HCT116 (cell line): ENCODE results near the gene PLCB4.

ENCODE experiments used
- CBX3 ChIP-seq: IDR thresholded peaks from 2 replicates; pipeline ENCODE4 v1.6.1; 2012; ENCODE audit warnings: low read depth
- CEBPB ChIP-seq: IDR thresholded peaks from 2 replicates; pipeline ENCODE4 v1.6.1; 2012; ENCODE audit warnings: low read depth
- EZH2phosphoT487 ChIP-seq: fragments of 200-600 bp; IDR thresholded peaks from 2 replicates; pipeline ENCODE4 v1.6.1; 2018; ENCODE audit warnings: antibody characterized with exemption, borderline replicate concordance
- FOSL1 ChIP-seq: IDR thresholded peaks from 2 replicates; pipeline ENCODE4 v1.6.1; 2012; ENCODE audit warnings: low read depth
- JUND ChIP-seq: IDR thresholded peaks from 2 replicates; pipeline ENCODE4 v1.6.1; 2012
- POLR2A ChIP-seq: IDR thresholded peaks from 2 replicates; pipeline ENCODE4 v1.7.0; 2011; ENCODE audit warnings: borderline replicate concordance; ENCODE audit not compliant: insufficient read depth, insufficient read length; ENCODE audit errors: extremely low read depth
- POLR2AphosphoS5 ChIP-seq: IDR thresholded peaks from 2 replicates; pipeline ENCODE4 v1.6.1; 2011; ENCODE audit warnings: mild to moderate bottlenecking, low read depth, low read length, moderate library complexity
- RAD21 ChIP-seq: IDR thresholded peaks from 2 replicates; pipeline ENCODE4 v1.6.1; 2012; ENCODE audit warnings: low read depth, mild to moderate bottlenecking
- SIN3A ChIP-seq: IDR thresholded peaks from 2 replicates; pipeline ENCODE4 v1.6.1; 2012; ENCODE audit warnings: low read depth
- TF ChIP-seq, protein P1 (sequence below), 3 experiments: fragments of 200-600 bp in 1 of 3; sonication (generic) in 1 of 3; IDR thresholded peaks in 2 of 3; conservative IDR thresholded peaks in 1 of 3; 2 replicates each; pipeline ENCODE4 v1.5.1; 2012 to 2017; ENCODE audit warnings: low read depth in 2 of 3, low read length in 2 of 3, antibody characterized with exemption in 1 of 3, borderline replicate concordance in 1 of 3, control low read depth in 1 of 3, mild to moderate bottlenecking in 1 of 3, mixed read lengths in 1 of 3, mixed run types in 1 of 3, moderate library complexity in 1 of 3; ENCODE audit not compliant: insufficient read depth in 1 of 3
- TF ChIP-seq, protein P2 (sequence below): IDR thresholded peaks from 2 replicates; pipeline ENCODE4 v1.6.1; 2012; ENCODE audit warnings: low read depth
- TF ChIP-seq, protein P3 (sequence below): IDR thresholded peaks from 2 replicates; pipeline ENCODE4 v1.6.1; 2011; ENCODE audit warnings: mild to moderate bottlenecking, low read length, moderate library complexity; ENCODE audit not compliant: insufficient replicate concordance; ENCODE audit errors: extremely low read depth
- TF ChIP-seq, protein P4 (sequence below): IDR thresholded peaks from 2 replicates; pipeline ENCODE4 v1.6.1; 2012
- TF ChIP-seq, protein P5 (sequence below): IDR thresholded peaks from 2 replicates; pipeline ENCODE4 v1.6.1; 2012

DNA sequence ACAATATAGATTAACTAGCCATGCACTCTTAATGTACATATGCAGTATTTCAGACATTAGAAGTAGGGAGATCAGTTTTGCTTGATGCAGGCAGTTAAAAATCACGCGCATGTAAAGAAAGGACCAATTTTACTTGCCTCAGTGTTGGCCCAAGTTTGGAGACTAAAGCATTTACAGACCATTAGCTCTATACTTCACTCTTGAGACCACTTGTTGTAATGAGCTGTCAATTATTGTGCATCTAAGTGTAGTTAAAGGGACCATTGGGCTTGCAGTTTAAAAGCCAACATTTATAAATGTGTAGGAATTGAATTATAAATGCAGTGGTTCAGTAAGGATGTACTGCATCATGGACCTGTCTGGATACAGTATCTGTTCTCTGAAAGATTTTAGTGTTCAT is 53.7 kb downstream of the PLCB4 start:
- no peak for TF ChIP-seq EZH2phosphoT487
- TF ChIP-seq, protein P1, sequence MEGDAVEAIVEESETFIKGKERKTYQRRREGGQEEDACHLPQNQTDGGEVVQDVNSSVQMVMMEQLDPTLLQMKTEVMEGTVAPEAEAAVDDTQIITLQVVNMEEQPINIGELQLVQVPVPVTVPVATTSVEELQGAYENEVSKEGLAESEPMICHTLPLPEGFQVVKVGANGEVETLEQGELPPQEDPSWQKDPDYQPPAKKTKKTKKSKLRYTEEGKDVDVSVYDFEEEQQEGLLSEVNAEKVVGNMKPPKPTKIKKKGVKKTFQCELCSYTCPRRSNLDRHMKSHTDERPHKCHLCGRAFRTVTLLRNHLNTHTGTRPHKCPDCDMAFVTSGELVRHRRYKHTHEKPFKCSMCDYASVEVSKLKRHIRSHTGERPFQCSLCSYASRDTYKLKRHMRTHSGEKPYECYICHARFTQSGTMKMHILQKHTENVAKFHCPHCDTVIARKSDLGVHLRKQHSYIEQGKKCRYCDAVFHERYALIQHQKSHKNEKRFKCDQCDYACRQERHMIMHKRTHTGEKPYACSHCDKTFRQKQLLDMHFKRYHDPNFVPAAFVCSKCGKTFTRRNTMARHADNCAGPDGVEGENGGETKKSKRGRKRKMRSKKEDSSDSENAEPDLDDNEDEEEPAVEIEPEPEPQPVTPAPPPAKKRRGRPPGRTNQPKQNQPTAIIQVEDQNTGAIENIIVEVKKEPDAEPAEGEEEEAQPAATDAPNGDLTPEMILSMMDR (IDR thresholded peaks at IDR 0.05 in 2 of 3, conservative IDR thresholded peaks at IDR 0.05 in 1 of 3; ENCODE audit: borderline replicate concordance in 1 of 3, insufficient read depth in 1 of 3, low read depth in 2 of 3, low read length in 2 of 3) = no peak
- TF ChIP-seq, protein P2, sequence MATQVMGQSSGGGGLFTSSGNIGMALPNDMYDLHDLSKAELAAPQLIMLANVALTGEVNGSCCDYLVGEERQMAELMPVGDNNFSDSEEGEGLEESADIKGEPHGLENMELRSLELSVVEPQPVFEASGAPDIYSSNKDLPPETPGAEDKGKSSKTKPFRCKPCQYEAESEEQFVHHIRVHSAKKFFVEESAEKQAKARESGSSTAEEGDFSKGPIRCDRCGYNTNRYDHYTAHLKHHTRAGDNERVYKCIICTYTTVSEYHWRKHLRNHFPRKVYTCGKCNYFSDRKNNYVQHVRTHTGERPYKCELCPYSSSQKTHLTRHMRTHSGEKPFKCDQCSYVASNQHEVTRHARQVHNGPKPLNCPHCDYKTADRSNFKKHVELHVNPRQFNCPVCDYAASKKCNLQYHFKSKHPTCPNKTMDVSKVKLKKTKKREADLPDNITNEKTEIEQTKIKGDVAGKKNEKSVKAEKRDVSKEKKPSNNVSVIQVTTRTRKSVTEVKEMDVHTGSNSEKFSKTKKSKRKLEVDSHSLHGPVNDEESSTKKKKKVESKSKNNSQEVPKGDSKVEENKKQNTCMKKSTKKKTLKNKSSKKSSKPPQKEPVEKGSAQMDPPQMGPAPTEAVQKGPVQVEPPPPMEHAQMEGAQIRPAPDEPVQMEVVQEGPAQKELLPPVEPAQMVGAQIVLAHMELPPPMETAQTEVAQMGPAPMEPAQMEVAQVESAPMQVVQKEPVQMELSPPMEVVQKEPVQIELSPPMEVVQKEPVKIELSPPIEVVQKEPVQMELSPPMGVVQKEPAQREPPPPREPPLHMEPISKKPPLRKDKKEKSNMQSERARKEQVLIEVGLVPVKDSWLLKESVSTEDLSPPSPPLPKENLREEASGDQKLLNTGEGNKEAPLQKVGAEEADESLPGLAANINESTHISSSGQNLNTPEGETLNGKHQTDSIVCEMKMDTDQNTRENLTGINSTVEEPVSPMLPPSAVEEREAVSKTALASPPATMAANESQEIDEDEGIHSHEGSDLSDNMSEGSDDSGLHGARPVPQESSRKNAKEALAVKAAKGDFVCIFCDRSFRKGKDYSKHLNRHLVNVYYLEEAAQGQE = no peak
- TF ChIP-seq POLR2A = no peak
- TF ChIP-seq, protein P3, sequence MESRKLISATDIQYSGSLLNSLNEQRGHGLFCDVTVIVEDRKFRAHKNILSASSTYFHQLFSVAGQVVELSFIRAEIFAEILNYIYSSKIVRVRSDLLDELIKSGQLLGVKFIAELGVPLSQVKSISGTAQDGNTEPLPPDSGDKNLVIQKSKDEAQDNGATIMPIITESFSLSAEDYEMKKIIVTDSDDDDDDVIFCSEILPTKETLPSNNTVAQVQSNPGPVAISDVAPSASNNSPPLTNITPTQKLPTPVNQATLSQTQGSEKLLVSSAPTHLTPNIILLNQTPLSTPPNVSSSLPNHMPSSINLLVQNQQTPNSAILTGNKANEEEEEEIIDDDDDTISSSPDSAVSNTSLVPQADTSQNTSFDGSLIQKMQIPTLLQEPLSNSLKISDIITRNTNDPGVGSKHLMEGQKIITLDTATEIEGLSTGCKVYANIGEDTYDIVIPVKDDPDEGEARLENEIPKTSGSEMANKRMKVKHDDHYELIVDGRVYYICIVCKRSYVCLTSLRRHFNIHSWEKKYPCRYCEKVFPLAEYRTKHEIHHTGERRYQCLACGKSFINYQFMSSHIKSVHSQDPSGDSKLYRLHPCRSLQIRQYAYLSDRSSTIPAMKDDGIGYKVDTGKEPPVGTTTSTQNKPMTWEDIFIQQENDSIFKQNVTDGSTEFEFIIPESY = no peak
- TF ChIP-seq POLR2AphosphoS5 = no peak
- TF ChIP-seq, protein P4, sequence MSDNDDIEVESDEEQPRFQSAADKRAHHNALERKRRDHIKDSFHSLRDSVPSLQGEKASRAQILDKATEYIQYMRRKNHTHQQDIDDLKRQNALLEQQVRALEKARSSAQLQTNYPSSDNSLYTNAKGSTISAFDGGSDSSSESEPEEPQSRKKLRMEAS = no peak
- TF ChIP-seq JUND = no peak
- TF ChIP-seq FOSL1 = no peak
- no peak for TF ChIP-seq RAD21
- TF ChIP-seq CBX3 = no peak
- no peak for TF ChIP-seq CEBPB
- no peak for TF ChIP-seq SIN3A
- TF ChIP-seq, protein P5, sequence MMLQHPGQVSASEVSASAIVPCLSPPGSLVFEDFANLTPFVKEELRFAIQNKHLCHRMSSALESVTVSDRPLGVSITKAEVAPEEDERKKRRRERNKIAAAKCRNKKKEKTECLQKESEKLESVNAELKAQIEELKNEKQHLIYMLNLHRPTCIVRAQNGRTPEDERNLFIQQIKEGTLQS = no peak
